ENCODE results near the gene MINDY4.

Gene MINDY4

DNA sequence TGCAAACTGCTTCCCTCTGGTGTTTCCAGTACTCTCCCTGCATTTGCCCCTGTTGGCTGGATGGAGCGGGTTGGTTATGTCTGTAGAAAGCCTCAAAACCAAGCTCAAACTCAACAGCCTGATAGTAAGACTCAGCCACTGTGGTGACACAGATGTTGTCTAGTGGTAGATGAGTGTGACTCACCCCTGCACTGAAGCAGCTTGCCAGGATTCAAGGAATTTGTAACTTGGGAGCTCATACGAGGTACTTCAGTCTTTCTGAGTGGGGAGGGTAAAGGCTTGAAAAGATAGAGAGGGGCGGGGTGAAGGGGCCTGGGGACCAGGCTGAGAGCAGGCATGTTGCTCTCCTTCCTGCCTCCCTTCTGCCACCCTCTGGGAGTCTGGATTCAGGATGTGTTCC is 117.5 kb downstream of the MINDY4 start:
- WGBS, 2 donors (ENCODE audit: extremely low coverage in 2 of 2, insufficient read length in 2 of 2, insufficient replicate concordance in 1 of 2), result no CpG with 5 or more reads among the region's 3 CpGs
- Histone ChIP-seq H4K8ac (ENCODE audit: low read depth, low read length) (no peak overlapping the region), H3K36me3 (replicated peaks in 1 of 2; ENCODE audit: control insufficient read depth in 2 of 2, insufficient read depth in 2 of 2, low read length in 2 of 2) (no peaks in the 10 kb centered on the region), H3K18ac (ENCODE audit: low read length) (no peak overlapping the region), H2BK5ac (ENCODE audit: low read length) (no peak overlapping the region), H3K4ac (ENCODE audit: low read length) (no peak overlapping the region), H3K23ac (ENCODE audit: low read depth, low read length, poor library complexity) (no peak overlapping the region), H3K27me3 (ENCODE audit: control insufficient read depth in 3 of 3, insufficient read depth in 3 of 3, low read depth in 1 of 3, low read length in 3 of 3) (no peaks in the 10 kb centered on the region), H3K4me1 (ENCODE audit: control insufficient read depth in 2 of 2, insufficient read depth in 1 of 2, low read depth in 1 of 2, low read length in 2 of 2) (peaks cover 0 to 21% of the 10 kb centered on the region in 2 donors), H2BK12ac (ENCODE audit: low read length) (no peak overlapping the region), H3K27ac (replicated peaks; ENCODE audit: low read length) (no peak overlapping the region), H4K91ac (ENCODE audit: low read depth, low read length, poor library complexity) (no peak overlapping the region), H2AFZ (ENCODE audit: low read length) (no peak overlapping the region), H2BK120ac (ENCODE audit: low read depth, low read length) (no peak overlapping the region), H3K4me2 (ENCODE audit: insufficient read depth, low read length, poor library complexity, severe bottlenecking) (no peak overlapping the region), H3K9me3 (replicated peaks in 1 of 2; ENCODE audit: control insufficient read depth in 2 of 2, insufficient read depth in 1 of 2, low read depth in 1 of 2, low read length in 2 of 2) (no peaks in the 10 kb centered on the region), H3K14ac (ENCODE audit: low read length) (no peak overlapping the region), H2BK15ac (ENCODE audit: low read length) (no peak overlapping the region), H3K79me1 (ENCODE audit: low read depth, low read length) (no peaks in the 10 kb centered on the region), H3K9ac (ENCODE audit: low read depth, low read length, poor library complexity) (no peak overlapping the region), H2AK5ac (ENCODE audit: low read depth, low read length) (no peak overlapping the region), H3K4me3 (ENCODE audit: low read length in 2 of 2) (no peak overlapping the region)
- no peak for DNase-seq (ENCODE audit: low spot score)

DNA sequence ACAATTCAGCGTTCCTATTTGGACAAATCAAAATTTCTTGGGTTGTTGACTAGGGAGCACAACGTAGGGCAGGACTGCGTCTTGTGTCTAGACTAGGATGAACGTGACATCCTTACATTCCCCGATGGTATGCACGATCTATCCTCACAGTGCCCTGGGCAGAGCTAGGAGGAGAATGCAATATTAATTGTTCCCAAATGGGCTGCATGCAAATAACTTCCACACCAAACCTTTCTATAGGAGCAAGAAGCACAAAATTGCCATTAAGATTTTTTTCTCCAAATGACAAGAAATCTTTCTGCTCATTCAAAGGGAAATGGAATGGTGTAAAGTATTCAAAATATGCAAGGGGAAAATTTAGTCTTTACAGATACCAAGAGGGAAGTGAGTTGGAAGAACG is 119.0 kb downstream of the MINDY4 start:
- no peak overlapping the region for H4K91ac ChIP-seq (ENCODE audit: low read depth, low read length, poor library complexity)
- no peak overlapping the region for H2BK12ac ChIP-seq (ENCODE audit: low read length)
- no peak overlapping the region for H2BK15ac ChIP-seq (ENCODE audit: low read length)
- H3K9ac ChIP-seq (ENCODE audit: low read depth, low read length, poor library complexity), result no peak overlapping the region
- peaks cover 0 to 12% of the 10 kb centered on the region in 2 donors for H3K4me1 ChIP-seq (ENCODE audit: control insufficient read depth in 2 of 2, insufficient read depth in 1 of 2, low read depth in 1 of 2, low read length in 2 of 2)
- no peak overlapping the region for H3K27ac ChIP-seq (replicated peaks; ENCODE audit: low read length)
- H3K27me3 ChIP-seq (ENCODE audit: control insufficient read depth in 3 of 3, insufficient read depth in 3 of 3, low read depth in 1 of 3, low read length in 3 of 3), result no peaks in the 10 kb centered on the region
- no peak overlapping the region for H3K14ac ChIP-seq (ENCODE audit: low read length)
- H2AK5ac ChIP-seq (ENCODE audit: low read depth, low read length), result no peak overlapping the region
- WGBS, 2 donors (ENCODE audit: extremely low coverage in 2 of 2, insufficient read length in 2 of 2, insufficient replicate concordance in 1 of 2), result no CpG with 5 or more reads among the region's 7 CpGs
- no peak overlapping the region for H2BK120ac ChIP-seq (ENCODE audit: low read depth, low read length)
- no peak overlapping the region for H2BK5ac ChIP-seq (ENCODE audit: low read length)
- no peak overlapping the region for H3K18ac ChIP-seq (ENCODE audit: low read length)
- H3K79me1 ChIP-seq (ENCODE audit: low read depth, low read length), result no peaks in the 10 kb centered on the region
- H3K23ac ChIP-seq (ENCODE audit: low read depth, low read length, poor library complexity), result no peak overlapping the region
- no peak overlapping the region for H3K4me3 ChIP-seq (ENCODE audit: low read length in 2 of 2)
- DNase-seq (ENCODE audit: low spot score), result no peak
- no peak overlapping the region for H3K4me2 ChIP-seq (ENCODE audit: insufficient read depth, low read length, poor library complexity, severe bottlenecking)
- no peaks in the 10 kb centered on the region for H3K9me3 ChIP-seq (replicated peaks in 1 of 2; ENCODE audit: control insufficient read depth in 2 of 2, insufficient read depth in 1 of 2, low read depth in 1 of 2, low read length in 2 of 2)
- no peak overlapping the region for H2AFZ ChIP-seq (ENCODE audit: low read length)
- no peaks in the 10 kb centered on the region for H3K36me3 ChIP-seq (replicated peaks in 1 of 2; ENCODE audit: control insufficient read depth in 2 of 2, insufficient read depth in 2 of 2, low read length in 2 of 2)
- H4K8ac ChIP-seq (ENCODE audit: low read depth, low read length), result no peak overlapping the region
- H3K4ac ChIP-seq (ENCODE audit: low read length), result no peak overlapping the region

DNA sequence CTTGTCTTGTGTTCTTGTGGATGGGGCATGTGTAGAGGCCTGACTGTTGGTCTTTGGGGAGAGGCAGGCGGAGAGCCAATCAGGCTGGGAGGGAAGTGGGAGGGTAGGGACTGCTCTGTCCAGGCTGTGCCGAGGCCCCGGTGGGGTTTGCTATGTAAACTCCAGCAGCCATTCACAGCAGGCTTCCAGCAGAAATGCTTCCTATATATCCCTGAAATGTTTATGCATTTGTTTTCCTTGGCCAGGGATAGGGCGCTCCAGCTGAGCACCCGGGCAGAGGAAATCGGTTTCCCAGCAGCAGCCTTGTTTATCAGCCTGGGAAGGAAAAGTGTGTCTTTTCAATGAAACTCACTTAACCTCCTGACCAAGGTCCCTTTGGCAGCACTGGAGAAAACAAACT is 122.1 kb downstream of the MINDY4 start:
- no peaks in the 10 kb centered on the region for H3K27me3 ChIP-seq (ENCODE audit: control insufficient read depth in 3 of 3, insufficient read depth in 3 of 3, low read depth in 1 of 3, low read length in 3 of 3)
- no peak overlapping the region for H2BK15ac ChIP-seq (ENCODE audit: low read length)
- no peaks in the 10 kb centered on the region for H3K9me3 ChIP-seq (replicated peaks in 1 of 2; ENCODE audit: control insufficient read depth in 2 of 2, insufficient read depth in 1 of 2, low read depth in 1 of 2, low read length in 2 of 2)
- H3K9ac ChIP-seq (ENCODE audit: low read depth, low read length, poor library complexity), result no peak overlapping the region
- no CpG with 5 or more reads among the region's 6 CpGs for WGBS, 2 donors (ENCODE audit: extremely low coverage in 2 of 2, insufficient read length in 2 of 2, insufficient replicate concordance in 1 of 2)
- H3K14ac ChIP-seq (ENCODE audit: low read length), result no peak overlapping the region
- H3K23ac ChIP-seq (ENCODE audit: low read depth, low read length, poor library complexity), result peak overlapping the region; percentile 10
- H3K4me1 ChIP-seq (ENCODE audit: control insufficient read depth in 2 of 2, insufficient read depth in 1 of 2, low read depth in 1 of 2, low read length in 2 of 2), result peaks cover 0 to 9% of the 10 kb centered on the region in 2 donors
- H3K4ac ChIP-seq (ENCODE audit: low read length), result no peak overlapping the region
- DNase-seq (ENCODE audit: low spot score), result no peak
- no peak overlapping the region for H2BK120ac ChIP-seq (ENCODE audit: low read depth, low read length)
- no peak overlapping the region for H2AK5ac ChIP-seq (ENCODE audit: low read depth, low read length)
- H3K36me3 ChIP-seq (replicated peaks in 1 of 2; ENCODE audit: control insufficient read depth in 2 of 2, insufficient read depth in 2 of 2, low read length in 2 of 2), result no peaks in the 10 kb centered on the region
- no peak overlapping the region for H3K4me3 ChIP-seq (ENCODE audit: low read length in 2 of 2)
- H2BK12ac ChIP-seq (ENCODE audit: low read length), result no peak overlapping the region
- H4K91ac ChIP-seq (ENCODE audit: low read depth, low read length, poor library complexity), result no peak overlapping the region
- H3K18ac ChIP-seq (ENCODE audit: low read length), result no peak overlapping the region
- no peak overlapping the region for H2AFZ ChIP-seq (ENCODE audit: low read length)
- no peak overlapping the region for H3K4me2 ChIP-seq (ENCODE audit: insufficient read depth, low read length, poor library complexity, severe bottlenecking)
- H3K27ac ChIP-seq (replicated peaks; ENCODE audit: low read length), result no peak overlapping the region
- H3K79me1 ChIP-seq (ENCODE audit: low read depth, low read length), result no peaks in the 10 kb centered on the region
- no peak overlapping the region for H2BK5ac ChIP-seq (ENCODE audit: low read length)
- H4K8ac ChIP-seq (ENCODE audit: low read depth, low read length), result no peak overlapping the region

DNA sequence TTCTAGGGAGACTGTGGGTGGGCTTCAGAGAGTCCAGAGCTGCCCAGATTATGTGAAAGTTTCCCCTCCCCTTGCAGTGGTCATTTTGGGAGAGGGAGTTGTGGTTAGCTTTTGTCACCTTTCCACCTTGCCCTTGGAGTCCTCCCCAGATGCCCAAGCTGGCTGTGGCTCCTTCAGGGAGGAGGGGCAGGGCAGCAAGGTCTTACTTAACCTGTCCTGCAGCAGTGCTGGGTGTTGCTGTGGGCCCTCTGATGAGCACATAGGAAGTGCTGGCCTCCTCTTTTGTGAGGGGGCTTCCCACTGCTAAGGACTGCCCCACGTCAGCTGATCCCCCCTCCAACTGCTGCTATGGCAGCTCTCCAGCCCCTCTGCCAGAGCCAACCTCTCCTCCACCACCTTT is 122.8 kb downstream of the MINDY4 start:
- Histone ChIP-seq H2BK5ac (ENCODE audit: low read length) (no peak overlapping the region), H3K9me3 (replicated peaks in 1 of 2; ENCODE audit: control insufficient read depth in 2 of 2, insufficient read depth in 1 of 2, low read depth in 1 of 2, low read length in 2 of 2) (no peaks in the 10 kb centered on the region), H4K8ac (ENCODE audit: low read depth, low read length) (no peak overlapping the region), H3K27me3 (ENCODE audit: control insufficient read depth in 3 of 3, insufficient read depth in 3 of 3, low read depth in 1 of 3, low read length in 3 of 3) (no peaks in the 10 kb centered on the region), H3K14ac (ENCODE audit: low read length) (no peak overlapping the region), H3K4me3 (ENCODE audit: low read length in 2 of 2) (no peak overlapping the region), H3K36me3 (replicated peaks in 1 of 2; ENCODE audit: control insufficient read depth in 2 of 2, insufficient read depth in 2 of 2, low read length in 2 of 2) (no peaks in the 10 kb centered on the region), H2BK120ac (ENCODE audit: low read depth, low read length) (no peak overlapping the region), H3K27ac (replicated peaks; ENCODE audit: low read length) (no peak overlapping the region), H2BK12ac (ENCODE audit: low read length) (no peak overlapping the region), H2AK5ac (ENCODE audit: low read depth, low read length) (peak overlapping the region; percentile 17), H4K91ac (ENCODE audit: low read depth, low read length, poor library complexity) (no peak overlapping the region), H2BK15ac (ENCODE audit: low read length) (no peak overlapping the region), H3K4ac (ENCODE audit: low read length) (no peak overlapping the region), H3K18ac (ENCODE audit: low read length) (no peak overlapping the region), H3K4me1 (ENCODE audit: control insufficient read depth in 2 of 2, insufficient read depth in 1 of 2, low read depth in 1 of 2, low read length in 2 of 2) (peaks cover 0 to 7% of the 10 kb centered on the region in 2 donors), H2AFZ (ENCODE audit: low read length) (no peak overlapping the region), H3K9ac (ENCODE audit: low read depth, low read length, poor library complexity) (no peak overlapping the region), H3K23ac (ENCODE audit: low read depth, low read length, poor library complexity) (no peak overlapping the region), H3K79me1 (ENCODE audit: low read depth, low read length) (no peaks in the 10 kb centered on the region), H3K4me2 (ENCODE audit: insufficient read depth, low read length, poor library complexity, severe bottlenecking) (no peak overlapping the region)
- DNase-seq (ENCODE audit: low spot score), result no peak
- WGBS, 2 donors (ENCODE audit: extremely low coverage in 2 of 2, insufficient read length in 2 of 2, insufficient replicate concordance in 1 of 2), result no CpG with 5 or more reads among the region's 1 CpG
